Spleen (tissue), 11 donors: ENCODE data around the gene TUT1. TPM values are rescaled to one million over a fixed set of nuclear protein-coding genes. Genes with fewer than 3 reads are reported as not detected.

Source experiments
- DNase-seq: peaks from one replicate; pipeline ENCODE4 v3.0.0-alpha.2; 2020
- H3K27ac ChIP-seq, 8 donors: fragments of 200-600 bp; sonication (generic) in 7 of 8; 1 replicate in 4 of 8; 2 replicates in 4 of 8; pipeline versions ENCODE4 v1.5.0 to v1.8.0; 2016 to 2021; ENCODE audit warnings: inconsistent platforms in 4 of 8, mild to moderate bottlenecking in 4 of 8, moderate library complexity in 1 of 8
- H3K27me3 ChIP-seq, 7 donors: fragments of 200-600 bp; sonication (generic) in 6 of 7; replicated peaks in 1 of 7; 1 replicate in 4 of 7; 2 replicates in 3 of 7; pipeline versions ENCODE4 v1.5.0 to v1.8.0; 2016 to 2021; ENCODE audit warnings: inconsistent platforms in 3 of 7, mild to moderate bottlenecking in 1 of 7
- H3K36me3 ChIP-seq, 6 donors: fragments of 200-600 bp; sonication (generic) in 5 of 6; 1 replicate in 4 of 6; 2 replicates in 2 of 6; pipeline versions ENCODE4 v1.5.0 to v1.8.0; 2016 to 2021; ENCODE audit warnings: inconsistent platforms in 2 of 6
- H3K4me1 ChIP-seq, 6 donors: fragments of 200-600 bp; sonication (generic) in 5 of 6; 1 replicate in 3 of 6; 2 replicates in 3 of 6; pipeline versions ENCODE4 v1.5.0 to v1.8.0; 2016 to 2021; ENCODE audit warnings: inconsistent platforms in 3 of 6
- H3K4me3 ChIP-seq, 8 donors: fragments of 200-600 bp; sonication (generic) in 7 of 8; 1 replicate in 4 of 8; 2 replicates in 4 of 8; pipeline versions ENCODE4 v1.5.0 to v1.8.0; 2016 to 2021; ENCODE audit warnings: inconsistent platforms in 4 of 8, mild to moderate bottlenecking in 4 of 8, moderate library complexity in 2 of 8
- H3K9me3 ChIP-seq, 8 donors: fragments of 200-600 bp; sonication (generic) in 7 of 8; 1 replicate in 4 of 8; 2 replicates in 4 of 8; pipeline versions ENCODE4 v1.5.0 to v1.8.0; 2016 to 2021; ENCODE audit warnings: inconsistent platforms in 4 of 8
- CTCF ChIP-seq, 11 experiments: fragments of 200-600 bp in 7 of 11; fragments of 450-650 bp in 4 of 11; sonication (generic) in 4 of 11; IDR thresholded peaks in 8 of 11; conservative IDR thresholded peaks in 3 of 11; 1 replicate in 7 of 11; 2 replicates in 4 of 11; pipeline versions ENCODE4 v1.4.0 to v1.8.0; 2016 to 2021; ENCODE audit warnings: antibody characterized with exemption in 11 of 11, inconsistent platforms in 4 of 11, mild to moderate bottlenecking in 1 of 11
- POLR2A ChIP-seq, 3 donors: fragments of 450-650 bp; IDR thresholded peaks; one replicate each; pipeline ENCODE4 v1.5.1; 2017; ENCODE audit warnings: antibody characterized with exemption in 3 of 3, mild to moderate bottlenecking in 1 of 3
- POLR2AphosphoS5 ChIP-seq, 3 donors: sonication (generic); formaldehyde crosslinking; IDR thresholded peaks; one replicate each; pipeline ENCODE4 v1.5.1; 2017; ENCODE audit warnings: antibody characterized with exemption in 3 of 3
- WGBS, 5 donors: extraction: QIAGEN DNeasy Blood & Tissue Kit in 3 of 5; methylation state at CpG; one replicate each; pipeline versions ENCODE4 v1.1.5 to v1.1.7; 2013 to 2018; 5-methylcytosine and 5-hydroxymethylcytosine counted together
- intact Hi-C: fragments of 100-400 bp; cut with DNase I; formaldehyde crosslinking; loops from one replicate; pipeline ENCODE4 v1.15.0; 2023; ENCODE audit warnings: low total_unique reads
- polyA plus RNA-seq, 3 donors: library from polyadenylated mRNA; stranded (reverse); fragments of 200-250 nt; gene quantifications; one replicate each; pipeline ENCODE4 v1.2.1, GENCODE V29; 2013
- total RNA-seq, 7 donors: library from RNA; depleted of rRNA in 3 of 7; stranded (reverse); fragments of >200 nt in 3 of 7; fragmentation: NEBNext Ultra II Directional in 4 of 7; extraction: Animal tissue kit (Norgen Biotek cat#: 25700) in 4 of 7; gene quantifications; one replicate each; pipeline versions ENCODE4 v1.1.0 to v1.2.1, GENCODE V29; 2016 to 2021
- donor health status: healthy with polysubstance abuse.
- donor health status: DM: no; HTN: no; CAD: no; lungs with moderate emphysema.
- donor health status: DM: no; HTN: no; CAD: no.
- donor health status: Bipolar disorder and iron deficiency.
- donor health status: healthy.
- donor health status: DM: no; HTN: no; CAD: no.
- donor health status: DM: yes; HTN: yes; CAD: no.

Gene TUT1
- total and polyA plus RNA-seq, 10 donors = 14.4 to 30.9 (median 18.5) TPM

GRCh38 chr11:62605467-62605866 is 14.1 kb upstream of the TUT1 start:
- no peak for TF ChIP-seq POLR2A (IDR thresholded peaks at IDR 0.05)
- TF ChIP-seq CTCF (IDR thresholded peaks at IDR 0.05 in 8 of 11, conservative IDR thresholded peaks at IDR 0.05 in 3 of 11) = no peak
- no peak for TF ChIP-seq POLR2AphosphoS5 (IDR thresholded peaks at IDR 0.05)
- H3K9me3 ChIP-seq = no peaks in the 10 kb centered on the region
- H3K27ac ChIP-seq = no peak overlapping the region
- peaks cover 11 to 81% (median 45%) of the 10 kb centered on the region in 6 donors for H3K4me1 ChIP-seq
- intact Hi-C loops = no loop called here
- 88 to 100% (median 94%) methylated on average over 1 to 6 of the region's 6 CpGs for WGBS, 5 donors
- no peaks in the 10 kb centered on the region for H3K27me3 ChIP-seq
- H3K36me3 ChIP-seq = peaks cover 0 to 80% (median 34%) of the 10 kb centered on the region in 6 donors
- no peak for DNase-seq
- H3K4me3 ChIP-seq = no peak overlapping the region

DNA sequence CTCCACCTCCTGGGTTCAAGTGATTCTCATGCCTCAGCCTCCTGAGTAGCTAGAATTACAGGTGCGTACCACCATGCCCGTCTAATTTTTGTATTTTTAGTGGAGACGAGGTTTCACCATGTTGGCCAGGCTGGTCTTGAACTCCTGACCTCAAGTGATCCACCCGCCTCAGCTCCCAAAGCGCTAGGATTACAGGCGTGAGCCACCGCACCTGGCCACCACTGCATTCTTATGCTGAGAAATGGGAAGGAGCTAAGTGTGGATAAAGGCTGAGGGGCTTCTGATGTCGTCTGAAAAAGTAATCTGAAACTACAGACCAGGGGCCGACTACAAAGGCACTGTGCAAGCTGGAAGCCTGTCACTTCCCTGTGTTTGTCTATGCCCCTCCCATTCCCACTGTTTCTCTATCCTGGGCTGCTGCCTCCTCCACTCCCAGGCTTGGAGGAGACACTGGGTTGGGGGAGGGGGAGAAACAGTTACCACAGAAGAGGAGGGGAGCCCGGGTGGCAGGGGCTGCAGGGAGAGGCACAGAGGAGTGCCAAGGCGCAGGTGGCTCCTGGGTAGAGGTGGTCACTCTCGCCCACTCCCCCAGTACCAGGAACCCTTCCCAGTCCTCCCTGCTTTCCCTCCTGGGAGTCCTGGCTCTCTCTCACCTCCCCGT is 13.3 kb upstream of the TUT1 start:
- TF ChIP-seq POLR2A (IDR thresholded peaks at IDR 0.05) (no peak), CTCF (IDR thresholded peaks at IDR 0.05 in 8 of 11, conservative IDR thresholded peaks at IDR 0.05 in 3 of 11) (no peak), POLR2AphosphoS5 (IDR thresholded peaks at IDR 0.05) (no peak)
- DNase-seq = no peak
- Histone ChIP-seq H3K4me1 (peaks cover 12 to 81% (median 45%) of the 10 kb centered on the region in 6 donors), H3K27me3 (no peaks in the 10 kb centered on the region), H3K36me3 (peaks cover 0 to 75% (median 34%) of the 10 kb centered on the region in 6 donors), H3K4me3 (no peak overlapping the region), H3K9me3 (no peaks in the 10 kb centered on the region), H3K27ac (no peak overlapping the region)
- 87 to 94% (median 90%) methylated on average over 13 of the region's 13 CpGs for WGBS, 5 donors
- intact Hi-C loops = no loop called here

GRCh38 chr11:62603776-62604299 is 12.5 kb upstream of the TUT1 start:
- H3K36me3 ChIP-seq = peaks cover 0 to 69% (median 33%) of the 10 kb centered on the region in 6 donors
- H3K9me3 ChIP-seq = no peaks in the 10 kb centered on the region
- no peak overlapping the region for H3K27ac ChIP-seq
- no peaks in the 10 kb centered on the region for H3K27me3 ChIP-seq
- no peak for DNase-seq
- TF ChIP-seq CTCF (IDR thresholded peaks at IDR 0.05 in 8 of 11, conservative IDR thresholded peaks at IDR 0.05 in 3 of 11) (no peak), POLR2AphosphoS5 (IDR thresholded peaks at IDR 0.05) (no peak), POLR2A (IDR thresholded peaks at IDR 0.05) (no peak)
- WGBS, 5 donors = 90 to 94% (median 91%) methylated on average over 8 of the region's 8 CpGs
- intact Hi-C loops = no loop called here
- peaks cover 15 to 81% (median 47%) of the 10 kb centered on the region in 6 donors for H3K4me1 ChIP-seq
- no peak overlapping the region for H3K4me3 ChIP-seq

DNA sequence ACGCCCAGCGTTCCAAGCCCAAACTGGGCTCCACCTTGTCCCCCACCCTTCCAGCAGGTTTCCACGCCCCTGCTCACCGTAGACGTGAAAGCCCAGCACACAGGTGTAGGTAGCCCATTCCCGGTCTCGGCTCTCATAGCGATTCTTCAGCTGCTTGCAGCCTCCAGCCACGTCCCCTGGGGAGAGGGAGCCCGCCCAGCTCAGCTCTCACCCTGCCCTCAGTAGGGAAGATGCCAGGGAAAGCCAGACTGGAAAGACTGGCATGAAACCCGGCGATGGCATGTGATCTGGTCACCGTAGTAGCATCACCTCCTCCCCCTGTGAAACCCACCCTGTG is 11.7 kb upstream of the TUT1 start:
- H3K36me3 ChIP-seq = peaks cover 0 to 69% (median 32%) of the 10 kb centered on the region in 6 donors
- intact Hi-C loops = no loop called here
- WGBS, 5 donors = 86 to 95% (median 93%) methylated on average over 11 to 13 of the region's 13 CpGs
- peak overlapping the region in 5 of 8 donors; percentile 90 to 98 (median 92) for H3K4me3 ChIP-seq
- H3K4me1 ChIP-seq = peaks cover 22 to 81% (median 51%) of the 10 kb centered on the region in 6 donors
- H3K27ac ChIP-seq = peak overlapping the region in 5 of 8 donors; percentile 98 to 99 (median 98)
- H3K9me3 ChIP-seq = no peaks in the 10 kb centered on the region
- DNase-seq = no peak
- TF ChIP-seq POLR2AphosphoS5 (IDR thresholded peaks at IDR 0.05) (no peak), POLR2A (IDR thresholded peaks at IDR 0.05) (no peak), CTCF (IDR thresholded peaks at IDR 0.05 in 8 of 11, conservative IDR thresholded peaks at IDR 0.05 in 3 of 11) (no peak)
- H3K27me3 ChIP-seq = no peaks in the 10 kb centered on the region
